OCI-LY1 (cell line): Measurements from ENCODE around the gene GHITM.
"Not testable (repeated sequence)": the region's sequence is repeated elsewhere in the genome, so short reads cannot be mapped to it uniquely, and the experiment has no call there.

Source experiments
- CTCF ChIP-seq: fragments of 200-600 bp; sonication (generic), shearing (Covaris generic); IDR thresholded peaks from 2 replicates; pipeline ENCODE4 v1.5.1; 2017; ENCODE audit warnings: mild to moderate bottlenecking, antibody characterized with exemption, low read length, moderate library complexity, mixed read lengths
- EZH2 ChIP-seq: fragments of 200-600 bp; sonication (generic), shearing (Covaris generic); IDR thresholded peaks from 2 replicates; pipeline ENCODE4 v1.8.0; 2017; ENCODE audit warnings: borderline replicate concordance, mixed run types, mild to moderate bottlenecking, antibody characterized with exemption, low read length, moderate library complexity, mixed read lengths

- not testable (repeated sequence) for TF ChIP-seq CTCF, EZH2
These were observed 31.9 kb downstream of the GHITM start for GRCh38 chr10:84171237-84171636.
